ENCODE measurements around the gene RPRML. TPM values are rescaled to one million over a fixed set of nuclear protein-coding genes. Genes with fewer than 3 reads are reported as not detected.
"Not testable (repeated sequence)": the region's sequence is repeated elsewhere in the genome, so short reads cannot be mapped to it uniquely, and the experiment has no call there.

Gene RPRML
- total RNA-seq = not detected

DNA sequence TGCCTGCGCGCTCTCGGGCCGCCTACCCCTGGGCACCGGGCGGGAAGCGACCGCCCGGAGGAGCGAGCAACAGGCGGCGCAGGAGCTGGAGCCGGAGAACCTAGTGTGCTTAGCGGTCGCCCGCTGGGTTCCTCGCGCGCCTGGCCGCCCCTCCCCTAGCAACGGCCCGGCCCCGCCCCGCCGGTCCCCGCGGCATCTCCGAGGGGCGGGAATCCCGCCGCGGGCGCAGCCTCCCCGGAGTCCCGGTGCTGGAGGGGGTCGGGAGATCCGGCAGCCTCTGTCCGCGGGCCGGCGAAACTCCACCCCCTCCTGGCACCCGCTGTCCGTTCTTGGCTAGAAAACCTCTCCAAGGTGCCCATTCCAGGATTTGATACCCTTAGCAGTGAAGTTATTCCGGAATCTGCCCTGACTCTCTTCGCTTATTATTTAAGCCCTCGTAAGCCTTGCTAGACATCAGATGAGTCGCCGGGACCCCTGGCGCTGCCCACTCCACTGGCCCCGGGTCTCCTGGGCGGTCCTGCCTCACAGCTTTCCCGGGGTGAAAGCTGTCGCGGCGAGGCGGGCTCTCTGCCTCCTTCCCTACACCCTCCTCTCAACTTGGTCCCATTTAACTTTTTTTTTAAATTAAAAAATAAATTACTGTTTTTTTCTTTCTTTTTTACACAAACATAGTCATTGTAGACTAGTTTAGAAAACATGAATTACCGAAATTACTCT lies at the start of gene RPRML:
Gene RPRML (minus strand): TSS at position 107 of the 717 bp plus-strand sequence. CDS start 246 bp downstream, outside the sequence.
- DNase-seq (ENCODE audit: low spot score in 2 of 2) = peak in 1 of 2 donors; percentile 52
- Mint-ChIP-seq H3K9me3 (no peaks in the 10 kb centered on the region), H3K27ac (no peak within 1 kb of the TSS), H3K36me3 (peaks cover 0 to 15% of the 10 kb centered on the region in 2 donors)
- peak; percentile 26 to 82 for ATAC-seq

DNA sequence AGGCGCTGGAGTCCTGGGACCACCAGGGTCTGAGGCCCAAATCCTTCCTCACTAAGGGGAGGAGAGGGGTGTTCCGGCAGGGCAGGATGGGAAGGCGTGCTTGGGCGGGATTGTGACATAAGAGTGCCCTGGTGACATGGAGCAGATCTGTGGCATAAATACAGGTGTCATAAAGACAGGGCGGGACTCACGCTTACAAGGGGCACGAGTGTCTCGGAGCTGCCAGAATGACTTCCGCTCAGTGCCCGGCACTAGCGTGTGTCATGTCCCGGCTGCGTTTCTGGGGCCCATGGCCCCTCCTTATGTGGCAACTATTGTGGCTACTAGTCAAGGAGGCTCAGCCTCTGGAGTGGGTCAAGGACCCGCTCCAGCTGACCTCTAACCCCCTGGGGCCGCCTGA lies 37.9 kb upstream of the RPRML start:
- H3K27ac Mint-ChIP-seq; H3K36me3 Mint-ChIP-seq; ATAC-seq; DNase-seq (ENCODE audit: low spot score in 2 of 2); H3K9me3 Mint-ChIP-seq: not testable (repeated sequence)

DNA sequence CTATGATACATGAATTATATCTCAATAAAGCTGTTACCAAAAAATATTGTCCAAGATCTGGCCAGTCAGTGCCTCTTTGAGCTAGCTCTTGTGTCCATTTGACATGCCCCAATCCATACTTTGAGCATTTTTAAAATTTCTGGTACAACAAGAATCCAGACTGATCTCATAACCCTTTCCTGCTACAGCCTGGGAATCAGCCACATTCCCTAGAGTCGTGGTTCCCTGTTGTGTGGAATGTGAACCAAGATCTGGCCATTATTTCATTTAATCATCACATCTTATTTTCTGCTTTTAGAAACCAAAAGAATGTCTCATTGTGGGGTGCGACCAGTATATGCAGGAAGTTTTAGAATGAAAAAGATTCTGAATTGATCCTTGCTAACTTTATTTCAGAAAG lies 34.3 kb upstream of the RPRML start:
- no peak for DNase-seq (ENCODE audit: low spot score in 2 of 2)
- ATAC-seq = no peak
- Mint-ChIP-seq H3K27ac (no peak overlapping the region), H3K36me3 (no peaks in the 10 kb centered on the region), H3K9me3 (no peaks in the 10 kb centered on the region)

DNA sequence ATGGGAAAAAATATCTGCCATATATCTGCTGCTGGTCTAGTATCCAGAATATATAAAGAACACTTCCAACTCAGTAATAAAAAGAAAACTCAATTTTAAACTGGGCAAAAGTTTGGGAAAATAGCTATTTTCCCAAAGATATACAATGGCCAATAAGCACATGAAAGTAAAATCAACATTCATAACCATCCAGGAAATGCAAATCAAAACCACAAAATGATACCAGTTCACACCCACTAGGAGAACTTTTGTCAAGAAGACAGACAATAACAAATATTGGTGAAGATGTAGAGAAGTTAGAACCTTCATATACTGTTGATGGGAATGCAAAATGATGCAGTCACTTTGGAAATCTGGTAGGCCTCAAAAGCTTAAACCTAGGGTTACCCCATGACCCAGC lies 33.4 kb upstream of the RPRML start:
- no peak for ATAC-seq
- H3K36me3 Mint-ChIP-seq = no peaks in the 10 kb centered on the region
- no peak for DNase-seq (ENCODE audit: low spot score in 2 of 2)
- H3K27ac Mint-ChIP-seq = no peak overlapping the region
- H3K9me3 Mint-ChIP-seq = no peaks in the 10 kb centered on the region

DNA sequence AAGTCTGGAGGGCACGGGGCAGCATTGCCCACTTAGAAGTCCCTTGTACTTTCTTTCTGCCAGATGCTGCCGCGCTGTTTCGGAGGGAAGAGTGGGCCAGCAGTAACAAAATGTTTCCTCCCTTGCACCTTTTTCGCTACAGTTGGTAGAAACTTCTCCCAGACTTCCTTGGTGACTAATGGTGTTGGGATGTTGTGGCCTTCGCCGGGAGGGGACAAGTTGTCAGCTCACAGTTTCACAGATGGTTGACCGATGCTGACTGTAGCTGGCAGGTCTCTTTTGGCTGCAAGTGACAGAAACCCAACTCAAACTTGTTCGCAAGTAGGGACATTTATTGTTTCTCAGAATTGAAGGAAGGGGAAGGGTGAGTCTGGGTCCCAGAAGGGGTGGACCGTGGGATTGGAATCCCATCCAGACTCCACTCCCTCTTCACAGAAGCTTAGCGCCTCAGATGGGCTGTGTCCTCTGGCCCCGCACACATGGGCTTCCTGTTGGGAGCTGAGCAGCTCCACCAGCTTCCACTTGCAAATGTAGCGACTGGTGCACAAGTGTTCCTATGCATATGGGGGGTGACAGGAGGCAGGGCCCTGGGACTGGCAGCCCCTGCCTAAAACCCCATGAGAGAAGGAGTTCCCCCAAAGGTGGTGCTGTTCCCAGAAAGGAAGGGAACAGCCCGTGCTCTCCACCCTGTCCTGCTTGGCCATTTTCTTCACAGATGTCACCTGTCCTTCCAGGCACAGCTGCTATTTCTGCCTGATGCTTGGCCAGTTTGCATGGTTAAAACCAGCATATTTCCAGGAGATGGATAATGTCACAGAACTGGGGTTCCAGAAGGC lies 30.9 kb upstream of the RPRML start:
- ATAC-seq (no peak), DNase-seq (ENCODE audit: low spot score in 2 of 2) (no peak)
- no peaks in the 10 kb centered on the region for H3K36me3 Mint-ChIP-seq
- no peaks in the 10 kb centered on the region for H3K9me3 Mint-ChIP-seq
- H3K27ac Mint-ChIP-seq = no peak overlapping the region

DNA sequence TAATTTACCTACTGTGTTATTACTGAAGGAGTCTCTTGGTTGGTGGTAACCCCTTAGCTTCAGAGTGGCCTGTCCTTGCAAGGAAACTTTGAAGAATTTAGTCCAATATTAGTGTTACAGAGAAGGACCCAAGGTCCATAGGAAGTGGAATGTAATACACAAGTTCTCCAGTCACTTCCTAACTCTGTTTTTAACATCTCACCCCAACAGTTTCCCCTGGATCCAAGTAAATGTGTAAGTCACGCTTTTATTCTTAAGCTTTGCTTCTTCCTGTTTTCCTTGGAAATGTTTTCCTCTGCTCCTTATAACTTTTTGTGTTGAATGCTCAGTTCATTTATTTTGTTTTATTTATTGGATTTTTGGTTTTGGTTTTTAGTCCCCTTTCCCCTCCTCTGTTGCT lies 25.9 kb upstream of the RPRML start:
- DNase-seq (ENCODE audit: low spot score in 2 of 2) = no peak
- no peak overlapping the region for H3K27ac Mint-ChIP-seq
- ATAC-seq = no peak
- H3K36me3 Mint-ChIP-seq = no peaks in the 10 kb centered on the region
- no peaks in the 10 kb centered on the region for H3K9me3 Mint-ChIP-seq

DNA sequence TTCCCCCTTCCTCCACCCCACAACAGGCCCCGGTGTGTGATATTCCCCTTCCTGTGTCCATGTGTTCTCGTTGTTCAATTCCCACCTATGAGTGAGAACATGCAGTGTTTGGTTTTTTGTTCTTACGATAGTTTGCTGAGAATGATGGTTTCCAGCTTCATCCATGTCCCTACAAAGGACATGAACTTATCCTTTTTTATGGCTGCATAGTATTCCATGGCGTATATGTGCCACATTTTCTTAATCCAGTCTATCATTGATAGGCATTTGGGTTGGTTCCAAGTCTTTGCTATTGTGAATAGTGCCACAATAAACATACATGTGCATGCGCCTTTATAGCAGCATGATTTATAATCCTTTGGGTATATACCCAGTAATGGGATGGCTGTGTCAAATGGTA lies 24.8 kb upstream of the RPRML start:
- not testable (repeated sequence) for DNase-seq (ENCODE audit: low spot score in 2 of 2)

DNA sequence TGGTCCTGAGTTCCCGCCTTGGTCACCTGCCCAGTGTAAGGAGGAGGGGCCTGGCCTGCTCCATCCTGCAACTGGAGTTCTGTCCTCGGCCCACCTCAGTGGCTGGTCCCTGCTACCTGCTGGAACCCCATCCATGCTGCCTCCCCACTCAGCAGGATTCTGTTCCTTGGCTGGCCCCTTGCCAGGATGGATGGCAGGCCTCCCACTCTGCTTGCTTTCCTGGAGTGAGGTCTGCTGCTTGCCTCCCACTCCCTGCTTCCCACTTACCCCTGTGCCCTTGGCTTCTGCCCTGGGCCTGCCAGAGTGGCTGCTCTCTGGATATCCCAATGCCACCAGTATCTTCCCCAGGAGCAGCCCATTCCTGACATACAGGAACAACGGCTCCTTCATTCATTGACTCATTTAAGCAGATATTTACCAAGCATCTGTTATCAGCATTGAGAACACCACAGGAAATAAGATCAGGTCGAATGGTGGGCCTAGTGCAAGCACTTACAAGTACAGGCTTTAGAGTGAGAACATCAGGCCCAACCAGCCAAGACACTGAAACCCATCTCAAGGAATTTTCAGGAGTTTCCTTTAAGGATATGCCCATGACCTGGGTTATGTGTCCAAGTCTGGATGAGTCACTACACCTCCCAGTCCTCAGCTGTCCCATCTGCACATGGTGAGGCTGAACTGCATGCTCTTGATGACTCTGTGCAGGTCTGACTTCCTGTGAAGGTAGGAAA lies 17.0 kb upstream of the RPRML start:
- Mint-ChIP-seq H3K9me3 (no peaks in the 10 kb centered on the region), H3K36me3 (no peaks in the 10 kb centered on the region), H3K27ac (peak overlapping the region in 1 of 2 donors; percentile 32)
- DNase-seq (ENCODE audit: low spot score in 2 of 2) (no peak), ATAC-seq (no peak)

More for the DNA sequence above, 24.8 kb upstream of the RPRML start:
- not testable (repeated sequence) for H3K9me3 Mint-ChIP-seq, H3K36me3 Mint-ChIP-seq, ATAC-seq, H3K27ac Mint-ChIP-seq

DNA sequence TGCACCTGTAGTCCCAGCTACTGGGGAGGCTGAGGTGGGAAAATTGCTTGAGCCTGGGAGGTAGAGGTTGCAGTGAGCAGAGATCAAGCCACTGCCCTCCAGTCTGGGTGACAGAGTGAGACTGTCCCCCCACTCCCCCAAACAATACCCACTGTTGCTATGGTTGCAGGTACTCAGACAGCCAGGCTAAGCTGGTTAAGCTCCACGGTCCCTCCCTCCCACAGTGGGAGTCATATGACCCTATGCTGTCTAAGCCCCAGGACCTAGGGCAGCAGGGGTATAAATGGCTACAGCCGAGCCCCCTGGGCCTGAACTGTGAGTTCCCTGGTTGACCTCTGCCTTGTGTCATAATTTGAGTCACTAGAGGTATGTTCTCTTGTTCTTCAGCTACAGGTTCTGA lies 15.9 kb upstream of the RPRML start:
- H3K27ac Mint-ChIP-seq = no peak overlapping the region
- no peak for ATAC-seq
- DNase-seq (ENCODE audit: low spot score in 2 of 2) = no peak
- no peaks in the 10 kb centered on the region for H3K36me3 Mint-ChIP-seq
- no peaks in the 10 kb centered on the region for H3K9me3 Mint-ChIP-seq

DNA sequence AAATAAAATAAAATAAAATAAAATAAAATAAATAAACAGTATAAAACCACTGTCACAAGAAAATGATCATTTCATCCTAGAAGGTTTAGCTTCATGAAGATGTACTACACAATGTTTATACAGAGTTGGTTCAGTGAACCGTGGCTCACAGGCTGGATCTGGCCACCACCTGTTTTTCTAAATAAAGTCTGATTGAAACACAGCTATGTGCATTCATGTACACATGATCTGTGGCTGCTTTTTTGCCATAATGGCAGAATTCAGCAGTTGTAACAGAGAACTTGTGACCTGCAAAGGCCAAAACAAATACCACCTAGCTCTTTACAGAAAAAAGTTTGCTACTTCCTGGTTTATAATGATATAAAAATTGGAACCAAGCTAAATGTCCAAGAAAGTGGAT lies 12.6 kb upstream of the RPRML start:
- no peaks in the 10 kb centered on the region for H3K9me3 Mint-ChIP-seq

DNA sequence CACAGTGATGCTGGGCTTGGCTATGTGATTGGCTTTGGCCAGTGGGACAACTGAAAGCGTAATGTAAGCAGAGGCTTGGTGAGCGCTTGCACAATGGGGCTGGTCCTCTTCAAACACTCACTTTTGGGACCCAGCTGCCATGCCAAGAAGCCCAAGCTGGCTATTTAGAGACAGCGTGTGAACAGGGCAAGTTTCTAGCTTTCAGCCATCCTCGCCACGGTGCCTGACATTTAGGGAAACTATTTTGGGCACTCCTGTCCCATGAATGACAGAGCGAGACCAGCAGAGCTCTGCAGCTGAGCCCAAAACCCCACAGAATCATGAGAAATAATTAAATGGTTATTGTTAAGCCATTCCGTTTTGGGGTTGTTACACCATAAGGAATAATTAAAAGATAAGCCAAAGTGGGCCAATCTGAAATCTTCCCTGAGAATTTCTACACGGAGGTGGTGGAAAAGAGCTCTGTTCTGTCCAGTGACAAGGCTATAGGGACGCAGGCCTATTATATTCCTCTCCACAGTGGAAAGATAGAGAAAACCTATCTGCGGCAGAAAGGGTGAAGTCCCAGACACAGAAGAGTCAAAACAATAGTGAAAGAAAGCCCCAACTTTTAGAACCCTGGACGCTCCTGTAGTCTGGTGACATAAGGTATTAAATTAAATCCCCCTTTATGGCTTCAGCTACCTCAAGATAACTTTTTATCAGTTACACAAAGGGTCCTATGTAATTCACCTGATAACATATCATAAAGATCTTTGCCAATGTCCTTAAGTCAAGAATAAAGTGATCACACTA lies 10.8 kb upstream of the RPRML start:
- H3K9me3 Mint-ChIP-seq = no peaks in the 10 kb centered on the region
- no peak overlapping the region for H3K27ac Mint-ChIP-seq
- no peak for DNase-seq (ENCODE audit: low spot score in 2 of 2)
- no peaks in the 10 kb centered on the region for H3K36me3 Mint-ChIP-seq
- ATAC-seq = no peak

More for the DNA sequence above, 12.6 kb upstream of the RPRML start:
- DNase-seq (ENCODE audit: low spot score in 2 of 2) = no peak
- H3K27ac Mint-ChIP-seq = no peak overlapping the region
- ATAC-seq = no peak
- H3K36me3 Mint-ChIP-seq = no peaks in the 10 kb centered on the region

DNA sequence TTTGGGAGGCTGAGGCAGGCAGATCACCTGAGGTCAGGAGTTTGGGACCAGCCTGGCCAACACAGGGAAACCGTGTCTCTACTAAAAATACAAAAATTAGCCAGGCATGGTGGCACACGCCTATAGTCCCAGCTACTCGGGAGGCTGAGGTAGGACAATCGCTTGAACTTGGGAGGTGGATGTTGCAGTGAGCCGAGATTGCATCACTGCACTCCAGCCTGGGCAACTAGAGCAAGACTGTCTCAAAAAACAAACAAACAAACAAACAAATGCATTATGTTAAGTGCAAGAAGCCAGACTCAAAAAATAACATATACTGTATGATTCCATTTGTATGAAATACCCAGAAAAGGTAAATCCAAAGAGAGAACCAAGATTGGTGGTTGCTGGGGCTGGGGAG lies 8.9 kb upstream of the RPRML start:
- not testable (repeated sequence) for H3K36me3 Mint-ChIP-seq; ATAC-seq; H3K9me3 Mint-ChIP-seq; H3K27ac Mint-ChIP-seq; DNase-seq (ENCODE audit: low spot score in 2 of 2)

DNA sequence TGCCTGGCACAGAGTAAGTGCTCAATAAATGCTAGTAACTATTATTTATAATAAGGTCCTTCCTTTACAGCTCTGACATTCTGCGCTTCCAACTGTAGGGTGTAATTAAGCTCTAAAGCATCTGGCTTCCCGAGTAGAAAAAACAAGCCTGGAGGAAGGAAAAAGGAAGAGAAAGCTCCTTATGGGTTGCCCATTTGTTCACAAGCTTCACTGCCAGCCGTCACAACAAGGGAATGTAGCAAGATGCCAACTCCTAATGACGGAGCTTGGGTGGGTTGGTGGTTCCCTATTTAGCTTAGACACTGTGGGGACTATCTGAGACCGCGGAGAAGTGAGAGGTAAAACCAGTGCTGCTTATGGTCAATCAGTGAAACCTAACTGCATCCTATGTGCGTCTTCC lies 7.3 kb upstream of the RPRML start:
- Mint-ChIP-seq H3K36me3 (no peaks in the 10 kb centered on the region), H3K9me3 (no peaks in the 10 kb centered on the region), H3K27ac (no peak overlapping the region)
- DNase-seq (ENCODE audit: low spot score in 2 of 2) = no peak
- no peak for ATAC-seq

DNA sequence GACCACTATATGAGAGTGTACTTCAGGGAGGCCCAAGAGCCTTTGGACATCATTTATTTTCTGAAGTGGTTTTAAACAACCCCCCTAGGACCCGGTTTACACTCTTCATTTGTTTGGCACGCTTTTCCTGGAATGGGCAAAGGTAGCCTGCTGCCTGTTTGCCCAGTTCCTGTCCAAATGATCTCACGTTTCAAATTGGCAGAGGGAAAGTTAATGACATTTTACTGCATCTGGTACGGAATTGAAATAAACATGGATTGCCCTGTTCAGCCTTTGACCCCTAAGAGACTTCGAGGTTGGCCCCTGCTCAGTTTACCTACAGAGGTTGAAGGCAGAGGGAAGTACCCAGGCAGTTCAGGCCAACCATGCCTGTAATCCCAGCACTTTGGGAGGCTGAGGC lies 5.8 kb upstream of the RPRML start:
- no peaks in the 10 kb centered on the region for H3K9me3 Mint-ChIP-seq
- no peak for DNase-seq (ENCODE audit: low spot score in 2 of 2)
- H3K27ac Mint-ChIP-seq = no peak overlapping the region
- no peak for ATAC-seq
- no peaks in the 10 kb centered on the region for H3K36me3 Mint-ChIP-seq

DNA sequence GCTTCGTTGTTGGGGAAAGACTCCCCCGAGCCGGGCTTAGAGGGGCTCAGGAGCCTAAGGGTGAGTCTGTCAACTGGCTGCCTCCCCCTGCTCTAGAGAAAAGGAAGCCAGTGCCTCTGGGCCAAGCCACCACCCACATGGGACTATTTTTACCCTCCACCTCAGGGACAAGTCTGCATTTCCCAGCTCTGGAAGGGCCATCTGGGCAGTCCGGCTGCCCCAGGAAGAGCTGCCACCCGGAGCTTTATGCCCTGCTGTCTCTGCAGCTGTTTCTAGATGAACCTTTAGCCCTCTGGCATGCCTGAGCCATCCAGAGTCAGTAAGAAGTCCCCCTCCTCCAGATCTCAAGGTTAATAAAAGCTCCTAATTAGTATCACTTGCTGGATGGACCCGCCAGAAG lies 5.3 kb upstream of the RPRML start:
- Mint-ChIP-seq H3K27ac (no peak overlapping the region), H3K36me3 (no peaks in the 10 kb centered on the region), H3K9me3 (no peaks in the 10 kb centered on the region)
- DNase-seq (ENCODE audit: low spot score in 2 of 2) (no peak), ATAC-seq (no peak)

DNA sequence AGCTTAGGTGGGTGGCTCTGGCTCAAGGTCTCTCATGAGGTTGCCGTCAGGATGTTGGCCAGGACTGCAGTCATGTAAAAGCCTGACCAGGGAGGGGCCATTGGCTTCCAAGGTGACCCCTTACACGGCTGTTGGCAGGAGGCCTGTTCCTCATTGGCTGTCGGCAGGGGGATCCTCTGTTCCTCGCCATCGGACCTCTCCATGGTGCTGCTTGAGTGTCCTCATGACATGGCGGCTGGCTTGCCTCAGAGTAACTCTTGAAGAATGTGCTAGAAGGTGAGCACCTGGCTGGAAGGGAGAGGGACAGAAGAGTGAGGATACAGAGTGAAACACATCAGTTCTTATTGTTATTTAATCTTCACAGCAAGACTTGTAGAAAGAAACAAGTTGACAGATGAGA lies 4.7 kb upstream of the RPRML start:
- DNase-seq (ENCODE audit: low spot score in 2 of 2) (no peak), ATAC-seq (no peak)
- Mint-ChIP-seq H3K36me3 (no peaks in the 10 kb centered on the region), H3K9me3 (no peaks in the 10 kb centered on the region), H3K27ac (no peak overlapping the region)

Data from activated naive CD4-positive, alpha-beta T cell treated with anti-CD3 and anti-CD28 coated beads, Interleukin-2, amount 50 U/mL, for 72 hours (primary cell).